GM19328 (cell line): Measurements from ENCODE around the gene PNPLA8.
"Not testable (repeated sequence)": the region's sequence is repeated elsewhere in the genome, so short reads cannot be mapped to it uniquely, and the experiment has no call there.

Experiments
- ATAC-seq: cut with Tn5 transposase; IDR thresholded peaks from one replicate; pipeline ENCODE4 v1.9.1; 2021; ENCODE audit warnings: mild to moderate bottlenecking, moderate library complexity; ENCODE audit not compliant: unreplicated experiment

PNPLA8 gene

GRCh38 chr7:108535257-108535656 lies 9.3 kb upstream of the PNPLA8 start:
- ATAC-seq, result no peak

DNA sequence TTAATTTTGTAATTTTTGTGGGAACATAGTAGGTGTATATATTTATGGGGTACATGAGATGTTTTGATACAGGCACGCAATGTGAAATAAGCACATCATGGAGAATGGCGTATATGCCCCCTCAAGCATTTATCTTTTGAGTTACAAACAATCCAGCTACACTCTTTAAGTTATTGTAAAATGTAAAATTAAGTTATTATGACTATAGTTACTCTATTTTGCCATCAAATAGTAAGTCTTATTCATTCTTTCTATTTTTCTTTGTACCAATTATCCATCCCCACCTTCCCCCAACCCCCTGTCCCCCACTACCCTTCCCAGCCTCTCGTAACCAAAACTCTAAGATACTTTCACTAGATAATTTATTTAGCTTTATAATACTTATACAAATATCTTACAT lies 7.8 kb upstream of the PNPLA8 start:
- ATAC-seq, result no peak

GRCh38 chr7:108529341-108529740 lies 3.4 kb upstream of the PNPLA8 start:
- no peak for ATAC-seq

DNA sequence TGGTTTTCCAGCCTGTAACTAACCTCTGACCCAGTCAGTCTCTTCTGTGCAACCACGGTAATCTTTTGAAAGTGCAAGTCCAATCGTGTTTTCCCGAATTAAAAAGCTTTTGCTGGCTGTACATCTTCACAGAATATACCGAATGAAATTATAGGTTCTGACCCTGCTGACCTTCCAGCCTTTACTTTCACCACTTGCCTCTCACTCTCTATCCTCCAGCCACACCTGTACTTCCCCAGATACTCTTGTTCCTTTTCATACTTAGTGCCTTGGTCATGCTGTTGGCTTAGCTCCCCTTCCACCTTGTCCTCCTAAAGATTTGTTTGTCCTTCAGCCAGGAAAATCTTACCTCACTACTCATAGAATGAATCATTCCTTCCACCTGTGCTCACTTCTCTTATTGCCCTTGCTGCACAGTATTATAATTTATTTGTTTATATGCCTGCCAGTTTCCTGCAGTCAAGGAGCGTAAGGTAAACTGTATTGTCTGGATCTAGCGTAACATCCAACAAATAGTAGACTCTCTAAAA lies 2.3 kb upstream of the PNPLA8 start:
- ATAC-seq, result no peak

DNA sequence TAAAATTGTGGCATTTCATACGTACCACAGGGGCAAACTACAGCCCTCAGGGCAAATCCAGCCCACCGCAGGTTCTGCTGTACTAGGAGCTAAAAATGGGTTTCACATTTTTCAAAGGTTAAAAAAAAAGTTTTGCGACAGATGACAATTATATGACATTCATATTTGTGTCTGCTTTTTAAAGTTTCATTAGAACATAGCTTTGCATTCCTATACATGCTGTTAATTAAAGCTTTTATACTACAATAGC lies 758 bp upstream of the PNPLA8 start:
- no peak for ATAC-seq

DNA sequence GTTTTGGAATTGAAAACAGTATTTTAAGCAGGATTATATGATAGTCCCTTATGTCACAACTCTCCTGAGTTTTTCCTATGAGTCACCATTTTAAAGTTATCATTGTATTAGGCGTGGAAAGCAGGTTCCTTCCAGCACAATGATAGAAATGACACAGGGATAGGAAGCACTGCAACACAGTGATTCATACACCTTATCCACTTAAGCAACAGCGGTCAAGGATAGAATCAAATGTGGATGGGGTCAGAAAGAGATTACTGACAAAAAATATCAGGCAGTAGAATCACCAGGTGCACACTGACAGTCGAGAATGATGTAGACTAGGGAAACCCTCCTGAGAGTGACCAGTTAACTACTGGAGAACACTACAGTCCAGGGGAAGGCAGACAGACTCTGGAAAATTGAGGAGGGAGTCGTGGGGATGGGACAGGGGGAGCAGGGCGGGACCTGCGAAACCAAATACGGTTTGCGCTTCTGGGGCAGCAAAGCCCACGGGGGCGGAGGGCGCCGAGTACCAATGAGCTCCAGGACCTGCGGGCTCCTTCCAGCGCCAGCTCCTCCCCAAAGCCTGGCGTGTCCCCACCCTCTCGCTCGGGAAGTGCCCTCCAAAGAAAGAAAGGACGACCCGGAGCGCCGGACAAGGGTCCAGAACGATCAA lies 479 bp downstream of the PNPLA8 start:
- peak; percentile 45 for ATAC-seq

GRCh38 chr7:108522780-108523179 lies 3.2 kb downstream of the PNPLA8 start:
- ATAC-seq, result no peak

- ATAC-seq, result no peak
Observed at GRCh38 chr7:108517951-108518350, 8.0 kb downstream of the PNPLA8 start.

DNA sequence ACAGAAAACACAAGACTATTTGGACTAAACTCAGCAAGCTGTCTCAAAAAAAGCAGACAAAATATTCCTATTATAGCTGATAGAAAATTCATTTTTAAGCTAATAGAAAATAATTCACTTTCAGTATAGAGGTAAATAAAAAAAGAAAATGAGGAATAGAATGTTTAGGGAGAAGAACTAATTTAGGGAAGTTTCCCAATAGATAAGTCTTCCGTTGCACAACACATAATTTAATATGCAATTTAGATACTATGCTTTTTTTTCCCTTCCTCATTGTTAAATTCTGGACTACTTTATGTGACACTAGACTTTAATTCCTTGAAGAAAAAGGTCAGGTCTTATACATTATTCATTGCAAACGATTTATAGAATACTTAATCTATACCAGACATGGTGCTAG lies 10.3 kb downstream of the PNPLA8 start:
- no peak for ATAC-seq

GRCh38 chr7:108515013-108515412 lies 10.9 kb downstream of the PNPLA8 start:
- no peak for ATAC-seq

DNA sequence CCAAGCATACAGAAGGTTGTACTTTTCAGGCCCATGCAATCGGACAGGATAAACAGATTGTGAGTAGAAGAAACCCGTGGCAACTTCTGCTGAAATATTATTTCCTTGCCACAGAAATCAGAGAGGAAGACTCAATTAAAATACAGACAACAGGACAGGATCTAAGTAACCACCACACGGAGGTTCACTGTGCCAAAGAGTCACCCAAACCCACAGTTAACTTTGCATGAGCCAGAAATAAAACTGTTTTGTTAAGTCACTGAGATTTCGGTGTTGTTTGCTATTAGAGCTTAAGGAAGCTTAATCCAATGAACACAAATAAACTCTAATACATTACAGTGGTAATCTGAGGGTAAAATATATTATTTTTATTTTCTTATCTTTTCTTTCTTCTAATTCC lies 14.0 kb downstream of the PNPLA8 start:
- ATAC-seq, result no peak

GRCh38 chr7:108504576-108504975 lies 21.4 kb downstream of the PNPLA8 start:
- not testable (repeated sequence) for ATAC-seq

GRCh38 chr7:108503112-108504026 lies 22.6 kb downstream of the PNPLA8 start:
- ATAC-seq, result peak; percentile 94

GRCh38 chr7:108499566-108499965 lies 26.4 kb downstream of the PNPLA8 start:
- no peak for ATAC-seq

- no peak for ATAC-seq
Observed at GRCh38 chr7:108498481-108498880, 27.5 kb downstream of the PNPLA8 start.

DNA sequence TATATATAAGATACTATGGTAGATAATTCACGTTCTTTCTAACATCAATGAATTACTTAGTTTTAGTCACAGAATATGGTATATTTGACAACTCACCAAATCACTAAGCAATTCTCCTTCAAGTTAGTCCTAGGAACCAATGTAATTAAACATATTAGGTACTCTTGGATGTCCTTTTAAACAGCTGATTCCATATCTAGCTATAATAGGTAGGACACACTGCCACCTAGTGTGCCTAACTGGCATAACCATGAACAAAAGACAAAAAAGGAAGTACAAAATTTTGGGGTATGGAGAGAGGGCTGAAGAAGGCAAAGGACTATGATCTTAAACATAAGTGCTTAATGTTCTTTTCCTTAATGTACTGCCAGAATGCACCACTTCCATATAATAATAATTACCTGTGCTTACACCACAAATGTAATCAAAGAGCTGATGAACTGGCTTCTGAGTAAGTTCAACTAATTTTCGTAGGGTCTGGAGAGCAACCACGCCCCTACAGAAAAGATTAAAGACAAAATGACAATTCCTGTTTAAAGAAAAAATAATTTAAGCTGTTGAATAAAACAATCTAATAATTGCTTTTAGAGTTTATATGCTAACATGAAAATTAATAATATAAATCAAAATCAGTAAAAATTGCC lies 28.7 kb downstream of the PNPLA8 start:
- peak; percentile 73 for ATAC-seq

DNA sequence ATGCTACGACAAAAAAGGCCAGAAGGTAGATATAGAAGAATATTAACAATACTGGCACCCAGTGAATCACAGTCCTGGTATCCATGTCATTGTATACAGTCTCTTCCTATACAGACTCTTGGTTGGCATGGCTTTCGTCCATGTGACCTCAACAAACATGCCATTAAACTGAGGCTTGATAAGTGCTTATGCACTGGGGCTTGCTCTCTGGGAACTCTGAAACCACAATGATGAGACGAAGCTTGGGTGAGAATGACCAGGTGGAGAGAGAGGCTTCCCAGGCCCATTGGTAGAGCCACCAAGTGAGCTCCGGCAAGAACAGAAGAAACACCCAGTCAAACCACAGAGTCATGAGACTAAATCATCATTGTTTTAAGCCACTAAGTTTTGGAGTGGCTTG lies 33.2 kb downstream of the PNPLA8 start:
- no peak for ATAC-seq

DNA sequence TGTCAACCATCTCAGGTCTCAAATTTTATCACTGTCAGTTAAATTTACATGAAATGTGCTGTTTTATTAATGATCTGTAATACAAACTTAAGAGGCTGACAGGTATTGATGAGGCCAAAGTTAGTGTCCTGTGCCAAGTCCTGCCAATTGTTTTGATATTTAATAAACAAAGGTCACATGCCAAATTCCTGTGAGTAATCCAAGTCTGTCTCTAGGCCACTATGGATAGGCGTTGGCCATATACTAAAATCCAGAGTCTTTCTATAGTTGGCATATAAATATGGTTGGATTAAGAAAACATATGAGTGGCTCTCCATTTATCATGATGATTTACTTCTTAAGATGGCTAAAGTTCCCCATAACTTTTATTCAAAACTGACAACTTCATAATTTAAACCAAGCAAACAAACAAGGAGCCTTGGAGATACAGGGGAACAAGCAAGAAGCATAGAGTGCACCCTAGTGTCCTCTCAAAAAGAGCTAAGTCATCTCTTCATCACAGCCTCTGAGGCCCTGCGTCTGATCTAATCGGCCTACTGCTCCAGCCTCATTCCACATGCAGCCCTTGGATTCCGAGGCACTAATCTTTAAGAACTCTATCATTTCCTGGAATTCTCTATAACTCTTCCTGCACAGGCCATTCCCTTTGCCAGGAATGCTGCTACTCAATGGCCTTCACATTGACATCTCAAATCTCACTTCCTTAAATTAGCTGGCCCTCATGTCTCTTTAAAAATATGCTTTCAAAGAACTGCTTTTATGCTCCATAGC lies 37.0 kb downstream of the PNPLA8 start:
- ATAC-seq, result no peak

GRCh38 chr7:108487646-108488045 lies 38.3 kb downstream of the PNPLA8 start:
- no peak for ATAC-seq

- no peak for ATAC-seq
Observed at GRCh38 chr7:108486291-108486966, 39.5 kb downstream of the PNPLA8 start.

GRCh38 chr7:108484137-108484536 lies 41.8 kb downstream of the PNPLA8 start:
- no peak for ATAC-seq
